HG03442 (cell line): ENCODE measurements around the gene PGP.

Experiments used
- ATAC-seq: cut with Tn5 transposase; IDR thresholded peaks from one replicate; pipeline ENCODE4 v1.9.1; 2021; ENCODE audit warnings: mild to moderate bottlenecking, moderate library complexity; ENCODE audit not compliant: unreplicated experiment

The PGP gene

GRCh38 chr16:2166263-2167067, 48.2 kb downstream of the PGP start:
- ATAC-seq: no peak

GRCh38 chr16:2165861-2166260, 48.8 kb downstream of the PGP start:
- ATAC-seq: no peak

GRCh38 chr16:2163211-2163881, 51.3 kb downstream of the PGP start:
- ATAC-seq: no peak

- no peak for ATAC-seq
Measured at GRCh38 chr16:2162676-2163118, 51.9 kb downstream of the PGP start.

GRCh38 chr16:2161911-2162310, 52.7 kb downstream of the PGP start:
- no peak for ATAC-seq
